HG03108 (cell line): ENCODE data around the gene SH3YL1.

Source experiments
- ATAC-seq: cut with Tn5 transposase; IDR thresholded peaks from one replicate; pipeline ENCODE4 v1.9.1; 2021; ENCODE audit warnings: moderate library complexity; ENCODE audit not compliant: unreplicated experiment

The SH3YL1 gene

GRCh38 chr2:258933-259332, 4.9 kb downstream of the SH3YL1 start:
- ATAC-seq: no peak

- no peak for ATAC-seq
Measured at GRCh38 chr2:257842-258241, 6.0 kb downstream of the SH3YL1 start.

GRCh38 chr2:257429-257828, 6.4 kb downstream of the SH3YL1 start:
- ATAC-seq: no peak

- no peak for ATAC-seq
Measured at GRCh38 chr2:256094-256493, 7.7 kb downstream of the SH3YL1 start.

- ATAC-seq: no peak
Measured at GRCh38 chr2:255195-255594, 8.6 kb downstream of the SH3YL1 start.

- ATAC-seq: no peak
Measured at GRCh38 chr2:254241-254640, 9.6 kb downstream of the SH3YL1 start.

GRCh38 chr2:253202-253638, 10.6 kb downstream of the SH3YL1 start:
- no peak for ATAC-seq

GRCh38 chr2:252001-252602, 11.7 kb downstream of the SH3YL1 start:
- ATAC-seq: no peak

- no peak for ATAC-seq
Measured at GRCh38 chr2:249538-250042, 14.2 kb downstream of the SH3YL1 start.

GRCh38 chr2:248724-249123, 15.1 kb downstream of the SH3YL1 start:
- no peak for ATAC-seq

GRCh38 chr2:246489-247144, 17.2 kb downstream of the SH3YL1 start:
- no peak for ATAC-seq

- no peak for ATAC-seq
Measured at GRCh38 chr2:244547-244946, 19.3 kb downstream of the SH3YL1 start.

GRCh38 chr2:238869-239268, 25.0 kb downstream of the SH3YL1 start:
- ATAC-seq: no peak

- ATAC-seq: no peak
Measured at GRCh38 chr2:238431-238830, 25.4 kb downstream of the SH3YL1 start.

GRCh38 chr2:237878-238277, 26.0 kb downstream of the SH3YL1 start:
- no peak for ATAC-seq

GRCh38 chr2:236993-237539, 26.8 kb downstream of the SH3YL1 start:
- no peak for ATAC-seq

GRCh38 chr2:234421-234820, 29.4 kb downstream of the SH3YL1 start:
- ATAC-seq: no peak

GRCh38 chr2:233030-233429, 30.8 kb downstream of the SH3YL1 start:
- no peak for ATAC-seq

- no peak for ATAC-seq
Measured at GRCh38 chr2:231521-232185, 32.2 kb downstream of the SH3YL1 start.

- no peak for ATAC-seq
Measured at GRCh38 chr2:228518-229278, 35.1 kb downstream of the SH3YL1 start.

GRCh38 chr2:228115-228514, 35.7 kb downstream of the SH3YL1 start:
- ATAC-seq: no peak
